Measurements from ENCODE around the gene OGFOD3. TPM values are rescaled to one million over a fixed set of nuclear protein-coding genes. Genes with fewer than 3 reads are reported as not detected.

Gene OGFOD3
- total RNA-seq, 4 donors from 2014 or later: 13.0 to 28.7 (median 23.2) TPM

DNA sequence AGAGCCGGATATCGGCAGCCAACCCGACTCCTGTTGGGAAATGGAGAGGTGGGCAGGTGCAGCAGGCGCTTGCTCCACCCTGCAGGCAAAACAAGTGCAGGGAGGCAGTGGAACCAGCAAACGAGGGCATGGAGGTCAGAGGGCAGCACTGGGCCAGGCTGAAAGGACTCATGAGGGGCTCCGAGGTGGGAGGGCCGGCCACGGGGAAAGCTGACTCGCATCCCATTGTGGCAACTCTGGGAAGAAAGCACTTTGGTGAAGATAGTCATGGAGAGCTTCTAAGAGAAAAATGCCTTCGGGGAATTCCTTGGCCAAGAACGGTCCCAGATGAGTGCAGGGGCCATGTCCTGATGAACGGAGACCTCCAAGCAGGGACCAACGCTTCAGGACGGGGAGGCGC is 27.7 kb upstream of the OGFOD3 start:
- no peak for DNase-seq (ENCODE audit: low spot score in 2 of 2)
- no peak overlapping the region for H3K4me3 ChIP-seq (ENCODE audit: low read depth, poor library complexity, severe bottlenecking)
- intact Hi-C loops (cut with DNase I; ENCODE audit: low total_unique reads): no loop called here
- 84% methylated on average over 15 of the region's 15 CpGs for WGBS, 2 donors
- TF ChIP-seq, protein P1, sequence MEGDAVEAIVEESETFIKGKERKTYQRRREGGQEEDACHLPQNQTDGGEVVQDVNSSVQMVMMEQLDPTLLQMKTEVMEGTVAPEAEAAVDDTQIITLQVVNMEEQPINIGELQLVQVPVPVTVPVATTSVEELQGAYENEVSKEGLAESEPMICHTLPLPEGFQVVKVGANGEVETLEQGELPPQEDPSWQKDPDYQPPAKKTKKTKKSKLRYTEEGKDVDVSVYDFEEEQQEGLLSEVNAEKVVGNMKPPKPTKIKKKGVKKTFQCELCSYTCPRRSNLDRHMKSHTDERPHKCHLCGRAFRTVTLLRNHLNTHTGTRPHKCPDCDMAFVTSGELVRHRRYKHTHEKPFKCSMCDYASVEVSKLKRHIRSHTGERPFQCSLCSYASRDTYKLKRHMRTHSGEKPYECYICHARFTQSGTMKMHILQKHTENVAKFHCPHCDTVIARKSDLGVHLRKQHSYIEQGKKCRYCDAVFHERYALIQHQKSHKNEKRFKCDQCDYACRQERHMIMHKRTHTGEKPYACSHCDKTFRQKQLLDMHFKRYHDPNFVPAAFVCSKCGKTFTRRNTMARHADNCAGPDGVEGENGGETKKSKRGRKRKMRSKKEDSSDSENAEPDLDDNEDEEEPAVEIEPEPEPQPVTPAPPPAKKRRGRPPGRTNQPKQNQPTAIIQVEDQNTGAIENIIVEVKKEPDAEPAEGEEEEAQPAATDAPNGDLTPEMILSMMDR (IDR thresholded peaks at IDR 0.05): no peak
- TF ChIP-seq POLR2A (IDR thresholded peaks at IDR 0.05): no peak

DNA sequence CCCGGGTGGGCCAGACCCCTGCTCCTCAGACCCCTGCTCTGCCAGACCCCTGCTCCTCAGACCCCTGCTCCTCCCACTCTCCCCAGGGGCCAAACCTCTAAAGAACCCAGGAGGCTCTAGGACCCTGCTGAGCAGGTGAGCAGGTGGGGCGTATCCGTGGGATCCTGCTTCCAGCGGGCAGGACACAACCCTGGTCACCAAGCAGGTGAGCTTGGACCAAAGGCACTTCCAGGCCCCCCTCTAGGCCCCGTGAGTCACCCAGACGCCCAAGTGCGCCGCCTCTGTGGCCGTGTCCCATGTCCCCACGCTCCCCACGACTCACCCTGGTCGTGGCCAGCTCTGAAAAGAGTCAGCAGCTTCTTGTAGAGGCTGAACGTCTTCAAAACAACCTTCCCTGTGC is 27.2 kb upstream of the OGFOD3 start:
- WGBS, 2 donors: 74 to 83% methylated on average over 5 to 12 of the region's 13 CpGs
- H3K4me3 ChIP-seq (ENCODE audit: low read depth, poor library complexity, severe bottlenecking): no peak overlapping the region

DNA sequence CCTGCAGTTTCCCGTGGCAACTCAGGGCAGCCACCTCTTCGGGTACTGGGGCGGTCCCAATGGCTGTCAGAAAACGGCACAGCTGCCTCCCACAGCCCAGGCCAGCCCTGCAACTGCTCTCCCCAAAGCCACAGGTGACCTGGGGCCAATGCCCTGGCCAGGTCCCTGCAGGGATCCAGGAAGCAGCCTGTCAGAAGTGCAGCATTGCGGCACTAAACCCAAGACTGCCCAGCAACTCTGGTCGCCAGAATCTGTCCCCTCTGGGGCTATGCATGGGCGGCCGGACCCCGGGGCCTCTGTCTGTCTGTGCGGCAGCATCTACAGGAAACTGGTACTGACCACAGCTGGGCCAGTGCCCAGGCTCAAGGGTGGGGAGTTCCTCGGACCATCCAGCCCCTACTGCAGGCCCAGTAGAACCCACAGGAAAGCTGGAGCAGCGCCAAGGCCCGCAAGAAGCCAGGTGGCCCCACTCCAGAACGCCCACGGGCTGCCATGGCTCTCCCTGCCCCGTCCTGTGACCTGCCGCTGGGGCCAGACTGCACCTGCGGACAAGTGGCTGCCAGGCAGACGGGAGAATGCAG is 26.6 kb upstream of the OGFOD3 start:
- no peak overlapping the region for H3K4me3 ChIP-seq (ENCODE audit: low read depth, poor library complexity, severe bottlenecking)
- WGBS, 2 donors: 40 to 53% methylated on average over 12 to 14 of the region's 19 CpGs
- peak in 1 of 2 donors; percentile 92 for DNase-seq (ENCODE audit: low spot score in 2 of 2)
- TF ChIP-seq, protein P1 (IDR thresholded peaks at IDR 0.05): no peak
- no peak for TF ChIP-seq POLR2A (IDR thresholded peaks at IDR 0.05)
- intact Hi-C loops (cut with DNase I; ENCODE audit: low total_unique reads): no loop called here

More for the DNA sequence above, 27.2 kb upstream of the OGFOD3 start:
- TF ChIP-seq, protein P1 (IDR thresholded peaks at IDR 0.05): no peak
- no peak for TF ChIP-seq POLR2A (IDR thresholded peaks at IDR 0.05)
- DNase-seq (ENCODE audit: low spot score in 2 of 2): no peak
- intact Hi-C loops (cut with DNase I; ENCODE audit: low total_unique reads): no loop called here

DNA sequence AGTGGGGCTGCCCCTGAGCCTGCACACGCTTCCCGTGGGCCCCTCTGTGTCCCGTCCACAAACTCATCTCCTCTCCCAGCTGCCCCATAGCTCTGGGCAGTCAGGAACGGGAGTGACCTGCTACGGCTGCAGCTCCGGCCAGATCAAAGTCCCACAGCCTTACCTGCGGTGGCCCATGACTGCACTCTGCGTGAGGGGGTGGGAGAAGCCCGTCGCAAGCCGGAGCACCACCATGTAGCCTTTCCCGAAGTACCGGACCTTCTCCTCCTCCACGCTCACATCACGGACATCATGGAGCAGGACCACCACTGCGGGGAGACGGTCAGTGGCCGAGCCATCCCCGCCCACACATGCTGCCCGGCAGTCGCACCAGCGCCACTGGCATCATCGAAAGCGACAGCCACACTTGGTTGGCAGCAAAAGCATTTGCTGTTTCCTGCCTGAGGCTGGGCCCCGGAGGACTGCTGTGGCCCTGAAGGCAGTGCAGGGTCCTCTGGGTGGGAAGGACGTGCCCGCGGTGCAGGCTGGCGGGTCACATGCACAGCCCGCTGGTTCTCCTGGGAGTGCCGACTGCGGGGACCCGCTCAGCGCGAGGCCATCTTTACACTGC is 26.0 kb upstream of the OGFOD3 start:
- intact Hi-C loops (cut with DNase I; ENCODE audit: low total_unique reads): no loop called here
- DNase-seq (ENCODE audit: low spot score in 2 of 2): no peak
- H3K4me3 ChIP-seq (ENCODE audit: low read depth, poor library complexity, severe bottlenecking): no peak overlapping the region
- WGBS, 2 donors: 86 to 88% methylated on average over 26 to 29 of the region's 35 CpGs
- TF ChIP-seq, protein P1 (IDR thresholded peaks at IDR 0.05): no peak

DNA sequence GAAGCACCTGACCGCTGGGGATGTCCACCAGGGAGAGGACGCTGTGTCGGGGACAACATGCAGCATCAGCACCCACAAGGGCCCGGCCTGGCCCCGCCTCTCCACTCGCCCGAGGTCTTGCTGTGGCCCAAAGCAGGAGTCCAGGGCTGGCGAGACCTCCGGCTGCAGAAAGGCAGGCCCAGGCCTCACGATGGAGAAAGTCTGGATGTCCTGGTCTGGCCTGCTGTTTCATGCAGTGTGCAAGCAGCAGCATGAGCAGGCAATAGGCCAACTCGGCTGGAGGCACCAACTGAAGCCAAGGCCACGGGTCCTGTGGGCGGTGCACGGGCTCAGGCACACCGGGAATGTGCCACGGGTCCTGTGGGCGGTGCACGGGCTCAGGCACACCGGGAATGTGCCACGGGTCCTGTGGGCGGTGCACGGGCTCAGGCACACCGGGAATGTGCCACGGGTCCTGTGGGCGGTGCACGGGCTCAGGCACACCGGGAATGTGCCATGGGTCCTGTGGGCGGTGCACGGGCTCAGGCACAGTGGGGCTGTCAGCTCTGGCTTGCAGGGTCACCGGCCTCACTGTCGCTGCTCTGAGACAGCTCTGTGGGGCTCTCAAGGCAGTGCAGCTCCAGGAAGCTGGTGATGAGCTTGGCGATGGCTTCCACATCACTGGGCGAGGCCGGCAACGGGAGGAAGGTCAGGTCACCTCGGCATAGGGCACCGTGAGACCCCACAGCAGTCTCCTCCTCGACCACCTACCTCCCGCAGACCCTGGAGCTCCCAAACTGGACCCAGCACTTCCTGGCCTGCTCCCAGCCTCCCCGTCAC is 25.3 kb upstream of the OGFOD3 start:
- DNase-seq (ENCODE audit: low spot score in 2 of 2): no peak
- H3K4me3 ChIP-seq (ENCODE audit: low read depth, poor library complexity, severe bottlenecking): no peak overlapping the region
- intact Hi-C loops (cut with DNase I; ENCODE audit: low total_unique reads): no loop called here
- TF ChIP-seq POLR2A (IDR thresholded peaks at IDR 0.05): no peak
- TF ChIP-seq, protein P1 (IDR thresholded peaks at IDR 0.05): no peak
- 73 to 76% methylated on average over 18 to 20 of the region's 40 CpGs for WGBS, 2 donors
